ENCODE measurements around the gene RHEBL1. TPM values are rescaled to one million over a fixed set of nuclear protein-coding genes. Genes with fewer than 3 reads are reported as not detected.

RHEBL1 gene
- total RNA-seq, 3 donors from 2014 or later, result 0.59 to 1.3 TPM; not detected in 1

DNA sequence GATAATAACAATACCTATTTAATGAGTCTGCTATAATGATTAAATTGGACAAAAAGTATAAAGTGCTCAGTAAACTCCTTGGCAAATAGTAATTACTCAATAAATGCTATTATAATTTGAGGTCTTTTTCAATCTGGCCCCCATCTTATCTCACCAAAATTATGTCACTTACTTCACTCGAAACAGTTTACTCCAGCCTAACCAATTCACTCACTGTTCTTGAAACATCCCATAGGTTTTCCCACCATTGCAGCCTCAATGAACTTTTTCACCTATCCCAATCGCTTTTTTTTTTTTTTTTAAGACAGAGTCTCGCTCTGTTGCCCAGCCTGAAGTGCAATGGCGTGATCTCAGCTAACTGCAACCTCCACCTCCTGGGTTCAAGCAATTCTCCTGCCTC is 33.8 kb downstream of the RHEBL1 start:
- intact Hi-C loops (cut with DNase I; ENCODE audit: low total_unique reads), result no loop called here
- H3K36me3 ChIP-seq, result peaks cover 9% of the 10 kb centered on the region
- no peak for DNase-seq (ENCODE audit: low spot score in 2 of 2)
- H3K27ac ChIP-seq, result no peak overlapping the region
- H3K9me3 ChIP-seq, result no peaks in the 10 kb centered on the region
- no peaks in the 10 kb centered on the region for H3K4me1 ChIP-seq
- H3K27me3 ChIP-seq, result no peaks in the 10 kb centered on the region
- no peak for TF ChIP-seq POLR2AphosphoS5 (IDR thresholded peaks at IDR 0.05)
- TF ChIP-seq, protein P1, sequence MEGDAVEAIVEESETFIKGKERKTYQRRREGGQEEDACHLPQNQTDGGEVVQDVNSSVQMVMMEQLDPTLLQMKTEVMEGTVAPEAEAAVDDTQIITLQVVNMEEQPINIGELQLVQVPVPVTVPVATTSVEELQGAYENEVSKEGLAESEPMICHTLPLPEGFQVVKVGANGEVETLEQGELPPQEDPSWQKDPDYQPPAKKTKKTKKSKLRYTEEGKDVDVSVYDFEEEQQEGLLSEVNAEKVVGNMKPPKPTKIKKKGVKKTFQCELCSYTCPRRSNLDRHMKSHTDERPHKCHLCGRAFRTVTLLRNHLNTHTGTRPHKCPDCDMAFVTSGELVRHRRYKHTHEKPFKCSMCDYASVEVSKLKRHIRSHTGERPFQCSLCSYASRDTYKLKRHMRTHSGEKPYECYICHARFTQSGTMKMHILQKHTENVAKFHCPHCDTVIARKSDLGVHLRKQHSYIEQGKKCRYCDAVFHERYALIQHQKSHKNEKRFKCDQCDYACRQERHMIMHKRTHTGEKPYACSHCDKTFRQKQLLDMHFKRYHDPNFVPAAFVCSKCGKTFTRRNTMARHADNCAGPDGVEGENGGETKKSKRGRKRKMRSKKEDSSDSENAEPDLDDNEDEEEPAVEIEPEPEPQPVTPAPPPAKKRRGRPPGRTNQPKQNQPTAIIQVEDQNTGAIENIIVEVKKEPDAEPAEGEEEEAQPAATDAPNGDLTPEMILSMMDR (IDR thresholded peaks at IDR 0.05), result no peak
- H3K4me3 ChIP-seq, result no peak overlapping the region

DNA sequence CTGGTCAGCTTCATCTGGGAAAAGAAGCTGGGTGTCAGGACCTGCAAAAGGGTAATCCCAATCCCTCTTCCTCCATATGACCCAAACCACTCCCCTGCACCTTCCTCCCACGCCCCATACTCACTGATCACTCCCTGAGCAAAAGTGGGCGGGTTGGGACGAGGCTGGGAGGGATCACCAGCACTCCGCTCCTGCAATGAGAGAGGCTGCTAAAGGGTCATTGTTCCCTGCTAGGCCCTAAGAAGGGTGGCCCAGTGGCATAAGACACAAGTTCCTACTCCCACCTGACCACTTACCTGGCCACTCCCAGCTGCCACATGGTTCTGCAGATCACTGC is 35.5 kb downstream of the RHEBL1 start:
- no peak for DNase-seq (ENCODE audit: low spot score in 2 of 2)
- peaks cover 6% of the 10 kb centered on the region for H3K36me3 ChIP-seq
- no peaks in the 10 kb centered on the region for H3K27me3 ChIP-seq
- TF ChIP-seq, protein P1 (IDR thresholded peaks at IDR 0.05), result no peak
- no peak for TF ChIP-seq POLR2AphosphoS5 (IDR thresholded peaks at IDR 0.05)
- TF ChIP-seq POLR2A (IDR thresholded peaks at IDR 0.05), result no peak
- no peak overlapping the region for H3K4me3 ChIP-seq
- no peaks in the 10 kb centered on the region for H3K4me1 ChIP-seq
- intact Hi-C loops (cut with DNase I; ENCODE audit: low total_unique reads), result no loop called here
- no peak overlapping the region for H3K27ac ChIP-seq
- H3K9me3 ChIP-seq, result no peaks in the 10 kb centered on the region

DNA sequence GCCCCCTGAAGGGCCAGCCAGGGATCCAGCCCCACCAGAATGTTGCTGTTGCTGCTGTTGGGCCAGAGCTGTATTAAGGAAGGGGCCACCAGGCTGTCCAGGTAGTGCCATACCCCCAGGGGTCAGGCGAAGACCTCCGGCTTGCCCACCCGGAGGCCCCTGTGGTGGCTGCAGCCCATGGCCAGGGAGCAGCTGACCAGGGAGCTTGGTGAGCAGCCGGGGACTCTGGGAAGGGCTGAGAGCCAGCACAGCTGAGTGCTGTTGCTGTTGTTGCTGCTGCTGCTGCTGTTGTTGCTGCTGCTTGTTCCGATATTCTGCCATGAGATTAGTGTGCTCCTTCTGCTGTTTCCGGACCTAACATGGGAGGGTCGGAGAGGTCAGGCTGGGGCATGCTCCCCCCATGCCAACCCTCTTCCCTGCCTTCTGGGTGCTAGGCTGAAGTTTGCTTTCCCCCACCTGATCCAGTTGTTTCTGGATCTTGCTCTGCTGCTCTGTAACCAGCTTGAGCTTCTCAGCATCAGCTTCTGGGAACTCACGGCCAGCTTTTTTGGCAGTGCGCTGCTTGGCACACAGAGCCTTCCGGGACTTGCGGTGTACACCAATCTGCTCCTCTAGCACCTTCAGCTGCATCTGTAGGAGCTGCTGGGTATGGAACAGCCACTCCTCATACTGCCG is 36.0 kb downstream of the RHEBL1 start:
- Histone ChIP-seq H3K36me3 (peaks cover 6% of the 10 kb centered on the region), H3K4me3 (no peak overlapping the region), H3K4me1 (no peaks in the 10 kb centered on the region), H3K27ac (no peak overlapping the region), H3K27me3 (no peaks in the 10 kb centered on the region), H3K9me3 (no peaks in the 10 kb centered on the region)
- TF ChIP-seq POLR2A (IDR thresholded peaks at IDR 0.05), result no peak
- TF ChIP-seq POLR2AphosphoS5 (IDR thresholded peaks at IDR 0.05), result no peak
- TF ChIP-seq, protein P1 (IDR thresholded peaks at IDR 0.05), result no peak
- no peak for DNase-seq (ENCODE audit: low spot score in 2 of 2)
- intact Hi-C loops (cut with DNase I; ENCODE audit: low total_unique reads), result no loop called here

DNA sequence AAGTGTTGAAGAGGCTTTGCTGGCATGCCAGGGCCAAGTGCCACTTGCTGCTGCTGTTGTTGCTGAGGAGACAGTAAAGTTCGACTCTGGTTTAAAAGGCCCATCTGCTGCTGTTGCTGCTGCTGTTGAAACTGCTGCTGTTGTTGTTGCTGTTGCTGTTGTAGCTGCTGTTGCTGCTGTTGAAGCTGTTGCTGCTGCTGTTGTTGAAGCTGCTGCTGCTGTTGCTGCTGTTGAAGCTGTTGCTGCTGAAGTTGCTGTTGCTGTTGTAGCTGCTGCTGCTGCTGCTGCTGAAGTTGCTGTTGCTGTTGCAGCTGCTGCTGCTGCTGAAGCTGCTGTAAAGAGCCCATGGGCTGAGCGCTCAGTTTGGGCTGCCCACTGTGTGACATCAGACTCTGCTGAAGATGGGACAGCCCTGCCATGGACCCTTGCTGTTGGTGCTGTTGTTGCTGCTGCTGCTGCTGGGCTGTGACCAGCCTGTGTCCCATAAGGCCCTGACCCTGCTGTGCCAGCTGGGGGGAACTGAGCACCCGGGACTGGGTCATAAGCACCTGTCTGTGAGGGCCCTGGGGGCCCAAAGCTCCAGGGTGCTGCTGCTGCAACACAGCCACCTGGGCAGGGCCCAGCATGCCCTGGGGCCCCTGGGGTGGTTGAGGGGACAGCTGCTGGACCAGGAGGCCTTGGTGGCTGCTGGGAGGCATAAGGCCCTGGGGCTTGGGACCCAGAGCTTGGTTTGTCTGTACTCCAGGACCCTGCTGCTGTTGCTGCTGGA is 36.9 kb downstream of the RHEBL1 start:
- intact Hi-C loops (cut with DNase I; ENCODE audit: low total_unique reads), result no loop called here
- Histone ChIP-seq H3K36me3 (peaks cover 6% of the 10 kb centered on the region), H3K4me3 (no peak overlapping the region), H3K27ac (no peak overlapping the region), H3K27me3 (no peaks in the 10 kb centered on the region), H3K4me1 (no peaks in the 10 kb centered on the region), H3K9me3 (no peaks in the 10 kb centered on the region)
- DNase-seq (ENCODE audit: low spot score in 2 of 2), result no peak
- TF ChIP-seq POLR2A (IDR thresholded peaks at IDR 0.05), result no peak
- TF ChIP-seq, protein P1 (IDR thresholded peaks at IDR 0.05), result no peak
- TF ChIP-seq POLR2AphosphoS5 (IDR thresholded peaks at IDR 0.05), result no peak

DNA sequence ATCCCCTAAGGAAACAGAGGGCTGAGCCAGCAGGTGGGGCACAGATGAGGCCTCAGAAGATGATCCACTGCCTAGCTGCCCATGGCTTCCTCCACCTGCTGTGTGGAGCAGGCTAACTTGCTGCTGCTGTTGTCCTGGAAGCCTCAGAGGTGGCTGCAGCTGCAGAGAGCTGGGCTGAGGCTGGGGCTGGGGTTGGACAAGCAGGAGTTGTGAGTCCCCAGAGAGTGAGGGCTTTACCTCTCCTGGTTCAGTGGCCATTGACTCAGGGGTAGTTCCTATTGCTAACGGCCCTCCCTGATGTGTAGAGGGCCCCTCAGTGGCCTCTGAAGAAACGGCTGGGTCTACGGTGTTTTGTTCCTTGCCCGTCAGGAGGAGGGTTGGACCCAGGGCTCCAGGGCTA is 37.5 kb downstream of the RHEBL1 start:
- no peak for TF ChIP-seq POLR2A (IDR thresholded peaks at IDR 0.05)
- TF ChIP-seq, protein P1 (IDR thresholded peaks at IDR 0.05), result no peak
- TF ChIP-seq POLR2AphosphoS5 (IDR thresholded peaks at IDR 0.05), result no peak
- H3K9me3 ChIP-seq, result no peaks in the 10 kb centered on the region
- no peaks in the 10 kb centered on the region for H3K27me3 ChIP-seq
- H3K27ac ChIP-seq, result no peak overlapping the region
- H3K36me3 ChIP-seq, result peaks cover 6% of the 10 kb centered on the region
- H3K4me1 ChIP-seq, result no peaks in the 10 kb centered on the region
- H3K4me3 ChIP-seq, result no peak overlapping the region
- no peak for DNase-seq (ENCODE audit: low spot score in 2 of 2)
- intact Hi-C loops (cut with DNase I; ENCODE audit: low total_unique reads), result no loop called here

Data from breast epithelium (tissue), 4 donors.